ENCODE data around the gene UBE2O. TPM values are rescaled to one million over a fixed set of nuclear protein-coding genes. Genes with fewer than 3 reads are reported as not detected.
A peak's percentile ranks its signal among the peaks of the same experiment; 100 is the strongest.

The UBE2O gene
- total RNA-seq, 1 experiment from 2014 or later, result 19.5 TPM

GRCh38 chr17:76451506-76451905 is 1.4 kb downstream of the UBE2O start:
- POLR2A ChIA-PET, result interaction anchor here (0.6 to 3.1 kb wide), 5 partner anchors 34 to 98 kb away, joined by 3 to 15 read pairs (median 4); partner anchors contain the start of gene PRPSAP1
- Mint-ChIP-seq H3K27me3 (ENCODE audit: insufficient read depth, unreplicated experiment) (no peaks in the 10 kb centered on the region), H3K27ac (ENCODE audit: low read depth, unreplicated experiment) (no peak overlapping the region), H3K9me3 (ENCODE audit: unreplicated experiment) (no peaks in the 10 kb centered on the region), H3K4me1 (ENCODE audit: insufficient read depth, unreplicated experiment) (peaks cover 26% of the 10 kb centered on the region), H3K4me3 (ENCODE audit: unreplicated experiment) (peak overlapping the region; percentile 76), H3K36me3 (ENCODE audit: insufficient read depth, unreplicated experiment) (peaks cover 6% of the 10 kb centered on the region)
- BruUV-seq (replicated peaks), result TSS peak; percentile 31
- intact Hi-C loops (cut with micrococcal nuclease), result no loop called here
- no peak for TF ChIP-seq CTCF (IDR thresholded peaks at IDR 0.05; ENCODE audit: unreplicated experiment)
- no peak for DNase-seq (ENCODE audit: unreplicated experiment)
- CTCF ChIA-PET, result interaction anchor here (0.6 to 1.8 kb wide), 2 partner anchors 7 to 80 kb away, joined by 3 to 4 read pairs; no protein-coding TSS in a partner anchor

GRCh38 chr17:76449126-76449525 is 3.8 kb downstream of the UBE2O start:
- H3K27ac Mint-ChIP-seq (ENCODE audit: low read depth, unreplicated experiment), result no peak overlapping the region
- H3K27me3 Mint-ChIP-seq (ENCODE audit: insufficient read depth, unreplicated experiment), result no peaks in the 10 kb centered on the region
- H3K9me3 Mint-ChIP-seq (ENCODE audit: unreplicated experiment), result no peaks in the 10 kb centered on the region
- no peak overlapping the region for H3K4me3 Mint-ChIP-seq (ENCODE audit: unreplicated experiment)
- intact Hi-C loops (cut with micrococcal nuclease), result no loop called here
- peaks cover 6% of the 10 kb centered on the region for H3K36me3 Mint-ChIP-seq (ENCODE audit: insufficient read depth, unreplicated experiment)
- ChIA-PET CTCF (interaction anchor here (0.6 to 2.1 kb wide), 8 partner anchors 9 to 447 kb away, joined by 3 to 12 read pairs (median 3); no protein-coding TSS in a partner anchor), POLR2A (interaction anchor here (0.6 to 1.3 kb wide), 6 partner anchors 38 to 897 kb away, joined by 3 read pairs; no protein-coding TSS in a partner anchor)
- BruUV-seq (replicated peaks), result no TSS peak
- peaks cover 41% of the 10 kb centered on the region for H3K4me1 Mint-ChIP-seq (ENCODE audit: insufficient read depth, unreplicated experiment)
- no peak for DNase-seq (ENCODE audit: unreplicated experiment)
- no peak for TF ChIP-seq CTCF (IDR thresholded peaks at IDR 0.05; ENCODE audit: unreplicated experiment)

- H3K9me3 Mint-ChIP-seq (ENCODE audit: unreplicated experiment), result no peaks in the 10 kb centered on the region
- CTCF ChIA-PET, result interaction anchor here (1.1 to 1.2 kb wide), 2 partner anchors 10 to 13 kb away, joined by 3 read pairs; no protein-coding TSS in a partner anchor
- no peak overlapping the region for H3K4me3 Mint-ChIP-seq (ENCODE audit: unreplicated experiment)
- DNase-seq (ENCODE audit: unreplicated experiment), result no peak
- H3K27ac Mint-ChIP-seq (ENCODE audit: low read depth, unreplicated experiment), result peak overlapping the region; percentile 82
- no peaks in the 10 kb centered on the region for H3K27me3 Mint-ChIP-seq (ENCODE audit: insufficient read depth, unreplicated experiment)
- BruUV-seq (replicated peaks), result no TSS peak
- no peak for TF ChIP-seq CTCF (IDR thresholded peaks at IDR 0.05; ENCODE audit: unreplicated experiment)
- H3K36me3 Mint-ChIP-seq (ENCODE audit: insufficient read depth, unreplicated experiment), result peaks cover 6% of the 10 kb centered on the region
- POLR2A ChIA-PET, result interaction anchor here (0.5 to 1.8 kb wide), 4 partner anchors 19 to 761 kb away, joined by 3 to 5 read pairs (median 3); partner anchors contain the start of gene AANAT
- intact Hi-C loops (cut with micrococcal nuclease), result no loop called here
- peaks cover 41% of the 10 kb centered on the region for H3K4me1 Mint-ChIP-seq (ENCODE audit: insufficient read depth, unreplicated experiment)
These were observed 4.9 kb downstream of the UBE2O start for GRCh38 chr17:76447931-76448652.

GRCh38 chr17:76446449-76447231 is 6.3 kb downstream of the UBE2O start:
- Mint-ChIP-seq H3K36me3 (ENCODE audit: insufficient read depth, unreplicated experiment) (peaks cover 5% of the 10 kb centered on the region), H3K27me3 (ENCODE audit: insufficient read depth, unreplicated experiment) (no peaks in the 10 kb centered on the region), H3K9me3 (ENCODE audit: unreplicated experiment) (no peaks in the 10 kb centered on the region), H3K27ac (ENCODE audit: low read depth, unreplicated experiment) (peak overlapping the region; percentile 82), H3K4me3 (ENCODE audit: unreplicated experiment) (peak overlapping the region; percentile 57), H3K4me1 (ENCODE audit: insufficient read depth, unreplicated experiment) (peaks cover 46% of the 10 kb centered on the region)
- TF ChIP-seq CTCF (IDR thresholded peaks at IDR 0.05; ENCODE audit: unreplicated experiment), result no peak
- ChIA-PET POLR2A (interaction anchor here (0.5 to 1.8 kb wide), 7 partner anchors 19 to 222 kb away, joined by 3 to 6 read pairs (median 4); partner anchors contain the start of genes AANAT, PRPSAP1 and RHBDF2), CTCF (interaction anchor here (0.7 to 2.8 kb wide), 5 partner anchors 12 to 344 kb away, joined by 3 to 13 read pairs (median 3); no protein-coding TSS in a partner anchor)
- intact Hi-C loops (cut with micrococcal nuclease), result no loop called here
- no TSS peak for BruUV-seq (replicated peaks)
- DNase-seq (ENCODE audit: unreplicated experiment), result peak; percentile 86

Data from MCF 10A (cell line).